ENCODE results near the gene RAPGEF4. TPM values are rescaled to one million over a fixed set of nuclear protein-coding genes. Genes with fewer than 3 reads are reported as not detected.
A peak's percentile ranks its signal among the peaks of the same experiment; 100 is the strongest.
"Not testable (repeated sequence)": the region's sequence is repeated elsewhere in the genome, so short reads cannot be mapped to it uniquely, and the experiment has no call there.

The RAPGEF4 gene
- total RNA-seq, 1 experiment from 2014 or later: 0.23 TPM

GRCh38 chr2:172725746-172726145 is 9.9 kb upstream of the RAPGEF4 start:
- peak; percentile 32 for DNase-seq (ENCODE audit: low read depth)

DNA sequence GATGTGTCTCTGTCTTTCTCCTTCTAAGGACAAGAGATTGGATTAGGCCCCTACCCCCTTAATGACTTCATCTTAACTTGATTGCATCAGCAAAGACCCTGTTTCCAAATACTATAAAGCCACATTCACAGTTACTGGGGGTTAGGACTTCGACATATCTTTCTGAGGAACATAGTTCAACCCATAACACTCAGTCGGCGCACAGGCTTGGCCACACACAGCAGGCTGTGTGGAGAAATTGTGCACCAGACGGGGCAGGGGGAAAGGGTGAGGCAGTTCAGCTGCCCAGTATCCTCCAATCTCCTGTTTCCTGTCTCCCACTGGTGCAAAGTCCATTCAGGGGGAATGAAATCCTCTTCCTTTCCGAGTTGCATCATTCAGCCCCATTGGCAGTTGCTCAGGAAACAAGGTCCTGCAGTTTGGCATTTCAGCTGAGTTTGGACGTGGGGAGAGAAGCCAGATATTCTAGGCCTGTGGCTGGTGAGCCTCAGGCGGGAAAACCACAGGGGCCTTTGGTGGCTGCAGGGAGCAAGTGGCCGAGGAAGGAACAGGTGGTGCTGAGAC is 9.4 kb upstream of the RAPGEF4 start:
- DNase-seq (ENCODE audit: low read depth): peak; percentile 53

- DNase-seq (ENCODE audit: low read depth): no peak
These were observed 5.2 kb upstream of the RAPGEF4 start for GRCh38 chr2:172730411-172730810.

GRCh38 chr2:172734711-172735581 is 699 bp upstream of the RAPGEF4 start:
- no peak for DNase-seq (ENCODE audit: low read depth)

DNA sequence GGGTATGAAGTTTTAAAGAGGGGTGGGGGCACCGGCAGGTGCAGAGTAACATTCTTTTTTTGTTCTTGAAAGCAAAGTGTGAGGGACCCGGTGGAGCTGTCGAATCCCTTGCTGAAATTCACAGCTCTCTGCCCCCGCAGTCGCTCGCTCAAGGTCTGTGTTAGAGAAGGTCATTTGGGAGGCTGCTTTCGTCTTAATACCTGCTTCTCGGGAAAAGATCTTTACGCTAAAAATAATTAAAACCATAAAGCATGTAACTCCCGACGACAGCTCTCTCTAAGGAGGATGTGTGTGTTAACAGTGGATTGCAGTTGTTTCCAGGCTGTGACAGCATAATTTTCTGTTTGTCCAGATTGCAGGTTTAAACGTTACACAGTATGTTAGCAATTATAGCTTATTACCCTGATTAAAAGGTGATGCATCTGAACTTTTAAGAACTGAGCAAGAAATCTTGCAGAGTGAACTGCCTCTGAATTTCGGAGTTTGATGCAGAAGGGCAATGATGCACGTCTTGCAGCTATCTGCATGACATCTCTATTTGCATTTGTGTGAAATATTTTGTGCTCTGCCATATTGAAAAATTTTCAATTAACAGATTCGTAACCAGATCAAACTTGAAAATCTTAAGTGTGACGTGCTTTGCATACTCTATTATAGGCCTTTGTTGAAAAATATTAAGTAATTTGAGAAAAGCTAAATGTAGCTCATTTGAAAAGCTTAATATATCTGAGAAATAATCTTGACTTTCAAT is 954 bp downstream of the RAPGEF4 start:
- DNase-seq (ENCODE audit: low read depth): no peak

DNA sequence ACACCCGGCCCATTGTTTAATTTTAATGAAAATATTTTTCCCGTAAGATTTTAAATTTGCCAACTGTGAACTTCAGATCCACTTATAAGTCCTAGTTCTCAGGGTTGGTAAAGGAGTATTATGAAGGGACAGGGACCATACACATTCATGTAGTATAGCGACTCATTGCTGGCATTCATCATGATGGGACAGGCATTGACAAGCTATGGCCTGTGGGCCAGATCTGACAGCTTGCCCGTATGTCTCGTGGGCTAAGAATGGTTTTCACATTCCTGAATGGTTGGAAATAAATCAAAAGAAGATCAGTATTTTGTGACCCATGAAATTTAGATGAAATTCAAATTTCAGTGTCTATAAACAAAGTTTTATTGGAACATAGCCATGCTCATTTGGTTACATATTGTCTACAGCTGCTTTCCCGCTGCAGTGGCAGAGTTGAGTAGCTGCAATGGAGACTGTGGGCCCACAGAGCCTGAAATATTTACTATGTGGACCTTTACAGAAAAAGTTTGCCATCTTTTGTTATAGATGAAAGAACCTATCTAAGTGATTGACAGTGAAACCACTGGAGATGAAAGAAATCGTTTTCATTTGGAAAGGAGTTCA is 4.1 kb downstream of the RAPGEF4 start:
- no peak for DNase-seq (ENCODE audit: low read depth)

- no peak for DNase-seq (ENCODE audit: low read depth)
These were observed 5.2 kb downstream of the RAPGEF4 start for GRCh38 chr2:172740856-172741255.

DNA sequence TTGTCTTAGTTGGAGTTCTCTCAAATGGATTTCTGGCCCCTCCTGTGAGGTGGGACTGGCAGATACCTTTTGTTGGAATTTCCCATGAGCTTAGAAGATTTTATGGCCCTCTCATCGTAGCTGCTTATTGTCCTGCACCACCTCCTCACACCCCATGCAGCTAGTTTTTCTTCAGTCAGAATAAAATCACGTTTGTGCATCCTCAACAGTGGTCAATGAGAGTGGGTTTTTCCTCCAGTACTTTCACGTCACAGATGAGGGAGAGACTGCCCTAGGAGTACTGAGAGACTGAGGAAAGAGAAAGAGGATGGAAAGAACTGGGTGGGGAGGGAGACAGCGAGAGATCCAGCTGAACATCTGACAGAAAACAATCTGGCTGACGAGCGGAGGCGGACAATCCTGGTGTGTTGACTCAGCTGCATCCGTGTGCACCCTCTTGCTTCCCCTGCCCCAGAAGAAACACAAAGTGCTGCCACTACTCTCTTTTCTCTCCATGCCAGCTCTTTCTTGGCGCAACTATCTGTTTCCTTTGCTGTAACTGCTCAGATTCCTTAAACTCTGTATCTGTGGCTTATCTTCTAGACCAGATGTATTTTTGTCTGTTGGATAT is 7.4 kb downstream of the RAPGEF4 start:
- no peak for DNase-seq (ENCODE audit: low read depth)

DNA sequence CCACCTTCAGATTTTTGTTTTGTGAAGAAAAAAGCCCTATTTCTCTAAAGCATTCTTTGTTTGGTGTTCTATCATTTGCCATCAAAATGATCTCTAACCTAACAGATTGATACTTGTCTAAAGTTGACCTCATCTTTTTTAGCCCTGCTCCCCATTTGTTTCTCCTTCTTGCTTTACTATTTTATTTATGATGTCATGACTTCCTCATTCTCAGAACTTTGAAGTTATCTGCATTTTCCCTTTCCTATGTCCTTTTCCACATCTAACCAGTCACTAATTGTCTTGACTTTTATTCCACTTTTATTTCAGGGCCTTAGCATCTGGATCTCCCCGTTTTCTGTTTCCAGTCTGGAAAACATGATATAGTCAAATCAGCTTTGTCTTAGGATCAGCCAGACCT is 8.3 kb downstream of the RAPGEF4 start:
- no peak for DNase-seq (ENCODE audit: low read depth)

DNA sequence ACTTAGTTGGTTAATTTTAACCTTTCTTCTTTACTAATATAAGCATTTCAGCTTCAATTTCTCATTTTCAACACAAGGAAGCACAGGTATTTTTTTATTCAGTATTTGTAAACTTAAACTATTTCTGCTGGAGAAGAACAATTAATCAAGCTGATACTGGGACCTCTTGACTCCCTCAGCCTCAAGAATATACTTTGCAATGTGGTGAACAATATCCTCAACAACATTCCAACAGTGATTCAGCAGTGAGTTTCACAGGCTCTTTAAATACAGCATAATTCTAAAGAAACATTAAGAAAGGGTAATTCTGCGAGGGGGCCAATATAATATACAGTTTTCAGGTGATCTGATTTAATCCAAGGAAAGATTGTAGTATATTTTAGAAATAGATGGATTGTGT is 10.0 kb downstream of the RAPGEF4 start:
- no peak for DNase-seq (ENCODE audit: low read depth)

GRCh38 chr2:172748543-172748942 is 12.9 kb downstream of the RAPGEF4 start:
- DNase-seq (ENCODE audit: low read depth): not testable (repeated sequence)

DNA sequence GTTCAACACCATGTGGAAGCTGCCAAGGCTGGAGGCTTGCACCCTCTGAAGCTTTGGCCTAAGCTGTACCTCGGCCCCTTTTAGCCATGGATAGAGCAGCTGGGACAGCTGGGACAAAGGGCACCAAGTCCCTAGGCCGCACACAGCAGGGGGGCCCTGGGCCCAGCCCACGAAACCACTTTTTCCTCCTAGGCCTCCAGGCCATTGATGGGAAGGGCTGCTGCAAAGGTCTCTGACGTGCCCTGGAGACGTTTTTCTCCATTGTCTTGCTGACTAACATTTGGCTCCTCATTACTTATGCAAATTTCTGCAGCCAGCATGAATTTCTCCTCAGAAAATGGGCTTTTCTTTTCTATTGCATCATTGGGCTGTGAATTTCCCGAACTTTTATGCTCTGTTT is 13.7 kb downstream of the RAPGEF4 start:
- DNase-seq (ENCODE audit: low read depth): no peak

GRCh38 chr2:172751564-172751963 is 15.9 kb downstream of the RAPGEF4 start:
- no peak for DNase-seq (ENCODE audit: low read depth)

DNA sequence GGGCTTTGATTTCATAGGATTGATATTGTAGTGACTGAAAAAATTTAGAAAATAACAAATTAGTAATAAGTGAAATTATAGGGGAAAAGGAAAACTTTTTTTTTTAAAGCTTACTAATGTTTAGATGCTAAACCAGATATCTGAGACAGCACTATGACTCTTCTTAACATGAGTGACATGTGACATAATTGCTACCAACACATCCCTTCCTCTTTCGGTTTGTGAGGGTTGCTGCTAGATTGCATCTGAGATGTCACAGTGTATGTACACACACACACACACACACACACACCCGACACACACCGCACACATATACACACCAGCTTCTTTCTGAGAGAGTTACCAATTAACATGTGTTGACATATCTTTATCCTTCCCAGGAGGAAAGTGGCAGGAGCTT is 18.0 kb downstream of the RAPGEF4 start:
- DNase-seq (ENCODE audit: low read depth): no peak

GRCh38 chr2:172759441-172759840 is 23.8 kb downstream of the RAPGEF4 start:
- DNase-seq (ENCODE audit: low read depth): no peak

GRCh38 chr2:172761306-172761705 is 25.7 kb downstream of the RAPGEF4 start:
- DNase-seq (ENCODE audit: low read depth): no peak

DNA sequence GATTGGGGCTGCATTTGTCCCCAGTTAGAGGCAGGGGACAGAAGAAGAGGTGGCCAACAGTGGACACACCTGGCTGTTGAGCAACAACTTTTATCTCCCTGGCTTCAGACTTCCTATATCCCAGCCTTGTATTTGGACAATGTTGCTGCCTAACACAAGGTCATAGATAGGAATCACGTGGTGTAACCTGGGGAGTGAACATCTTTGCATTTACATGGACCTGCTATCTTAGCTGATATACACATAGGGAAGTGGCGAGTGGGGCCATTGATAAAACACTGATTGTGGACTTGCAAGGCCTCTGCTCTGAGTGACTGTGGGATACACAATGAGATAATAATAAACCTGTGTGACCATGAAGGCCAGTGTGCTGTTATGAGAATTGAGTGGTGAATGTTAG is 26.9 kb downstream of the RAPGEF4 start:
- DNase-seq (ENCODE audit: low read depth): no peak

- no peak for DNase-seq (ENCODE audit: low read depth)
These were observed 27.4 kb downstream of the RAPGEF4 start for GRCh38 chr2:172763079-172763478.

DNA sequence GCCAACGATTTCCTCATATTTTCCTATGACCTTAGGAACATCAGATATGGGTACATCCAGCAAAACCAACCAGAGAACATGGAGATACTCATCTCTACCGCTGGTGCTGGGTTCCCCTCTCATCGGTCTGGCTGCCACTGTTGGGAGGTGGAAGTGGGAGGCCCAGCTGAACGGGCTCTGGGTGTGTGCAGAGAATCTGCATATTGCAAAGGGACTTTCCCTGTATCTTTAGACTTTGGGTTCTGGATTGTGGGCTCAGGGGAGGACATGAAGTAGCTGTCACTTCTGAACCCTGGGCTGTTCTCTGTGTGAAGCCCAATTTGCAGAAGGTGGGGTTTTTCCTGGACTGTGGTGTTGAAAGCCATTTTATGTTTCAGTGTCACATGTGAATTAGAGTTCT is 30.0 kb downstream of the RAPGEF4 start:
- no peak for DNase-seq (ENCODE audit: low read depth)

DNA sequence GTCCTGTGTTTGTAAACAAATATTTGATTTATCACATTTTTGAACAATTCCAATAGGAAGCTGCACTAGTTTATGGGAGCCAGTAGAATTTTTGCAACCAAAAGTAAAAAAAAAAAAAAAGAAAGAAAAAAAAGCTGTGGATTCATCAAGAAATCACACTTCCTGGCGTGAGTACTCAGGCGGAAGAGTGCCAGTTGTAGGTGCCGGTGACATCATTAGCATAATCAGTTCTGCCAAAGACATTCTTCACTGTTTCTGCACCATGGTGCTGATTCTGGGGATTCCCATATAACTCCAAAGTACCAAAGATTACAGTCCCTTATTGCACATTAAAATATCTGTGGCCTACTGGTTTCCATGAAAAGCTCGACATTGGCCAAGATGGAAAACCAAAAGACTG is 32.8 kb downstream of the RAPGEF4 start:
- no peak for DNase-seq (ENCODE audit: low read depth)

- no peak for DNase-seq (ENCODE audit: low read depth)
These were observed 34.2 kb downstream of the RAPGEF4 start for GRCh38 chr2:172769879-172770278.

GRCh38 chr2:172770887-172771286 is 35.2 kb downstream of the RAPGEF4 start:
- no peak for DNase-seq (ENCODE audit: low read depth)
